C4-2B (cell line): ENCODE results near the gene ZFP3.

Experiments
- ZFX ChIP-seq: fragments of 450-650 bp; IDR thresholded peaks from 2 replicates; pipeline ENCODE4 v1.6.1; 2017
- TF ChIP-seq, protein P1 (sequence below): fragments of 450-650 bp; conservative IDR thresholded peaks from 2 replicates; pipeline ENCODE4 v1.5.1; 2017; ENCODE audit warnings: mild to moderate bottlenecking

DNA sequence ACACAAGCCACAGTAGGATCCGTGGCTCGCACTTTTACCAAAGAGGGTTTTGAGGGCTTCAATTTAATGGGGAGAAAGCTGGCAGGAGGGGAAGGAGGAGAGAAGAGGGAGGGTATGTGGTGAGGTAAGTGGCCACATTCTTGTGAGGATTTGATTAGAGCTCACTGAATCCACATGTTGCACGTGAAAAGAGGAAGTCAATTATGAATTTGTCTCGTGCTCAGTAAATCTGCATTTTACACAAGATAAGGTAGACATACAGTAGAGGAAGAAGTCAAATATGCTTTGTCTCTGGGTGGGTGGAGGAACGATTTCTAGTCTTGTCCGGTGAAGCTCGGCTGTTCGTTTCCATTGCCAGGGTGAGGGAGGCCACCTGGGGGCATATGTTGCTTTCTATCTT lies 32.5 kb downstream of the ZFP3 start:
- TF ChIP-seq, protein P1, sequence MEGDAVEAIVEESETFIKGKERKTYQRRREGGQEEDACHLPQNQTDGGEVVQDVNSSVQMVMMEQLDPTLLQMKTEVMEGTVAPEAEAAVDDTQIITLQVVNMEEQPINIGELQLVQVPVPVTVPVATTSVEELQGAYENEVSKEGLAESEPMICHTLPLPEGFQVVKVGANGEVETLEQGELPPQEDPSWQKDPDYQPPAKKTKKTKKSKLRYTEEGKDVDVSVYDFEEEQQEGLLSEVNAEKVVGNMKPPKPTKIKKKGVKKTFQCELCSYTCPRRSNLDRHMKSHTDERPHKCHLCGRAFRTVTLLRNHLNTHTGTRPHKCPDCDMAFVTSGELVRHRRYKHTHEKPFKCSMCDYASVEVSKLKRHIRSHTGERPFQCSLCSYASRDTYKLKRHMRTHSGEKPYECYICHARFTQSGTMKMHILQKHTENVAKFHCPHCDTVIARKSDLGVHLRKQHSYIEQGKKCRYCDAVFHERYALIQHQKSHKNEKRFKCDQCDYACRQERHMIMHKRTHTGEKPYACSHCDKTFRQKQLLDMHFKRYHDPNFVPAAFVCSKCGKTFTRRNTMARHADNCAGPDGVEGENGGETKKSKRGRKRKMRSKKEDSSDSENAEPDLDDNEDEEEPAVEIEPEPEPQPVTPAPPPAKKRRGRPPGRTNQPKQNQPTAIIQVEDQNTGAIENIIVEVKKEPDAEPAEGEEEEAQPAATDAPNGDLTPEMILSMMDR = no peak
- no peak for TF ChIP-seq ZFX
